GM18861 (cell line): ENCODE data around the gene NCL.
"Not testable (repeated sequence)": the region's sequence is repeated elsewhere in the genome, so short reads cannot be mapped to it uniquely, and the experiment has no call there.

Source experiments
- ATAC-seq: cut with Tn5 transposase; IDR thresholded peaks from one replicate; pipeline ENCODE4 v1.9.1; 2021; ENCODE audit not compliant: unreplicated experiment

NCL gene

DNA sequence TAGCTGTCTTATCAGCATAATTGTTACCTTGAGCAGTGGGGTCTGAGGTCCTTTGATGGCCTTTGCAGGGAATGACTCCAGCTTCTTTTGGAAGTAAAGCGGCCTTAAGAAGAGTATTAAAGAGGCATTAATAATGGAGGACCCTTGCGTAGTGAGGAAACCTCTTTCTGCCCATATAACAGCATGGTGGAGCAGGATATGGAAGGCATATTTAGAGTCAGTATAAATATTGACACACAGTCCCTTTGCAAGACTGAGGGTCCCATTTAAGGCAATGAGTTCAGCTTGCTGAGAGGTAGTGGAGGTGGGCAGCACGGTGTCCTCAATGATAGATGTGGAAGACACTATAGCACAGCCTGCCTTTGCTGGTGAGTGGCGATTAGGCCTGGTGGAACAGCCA, 32.7 kb downstream of the NCL start:
- ATAC-seq, result no peak

GRCh38 chr2:231430437-231430836, 33.8 kb downstream of the NCL start:
- ATAC-seq, result not testable (repeated sequence)

DNA sequence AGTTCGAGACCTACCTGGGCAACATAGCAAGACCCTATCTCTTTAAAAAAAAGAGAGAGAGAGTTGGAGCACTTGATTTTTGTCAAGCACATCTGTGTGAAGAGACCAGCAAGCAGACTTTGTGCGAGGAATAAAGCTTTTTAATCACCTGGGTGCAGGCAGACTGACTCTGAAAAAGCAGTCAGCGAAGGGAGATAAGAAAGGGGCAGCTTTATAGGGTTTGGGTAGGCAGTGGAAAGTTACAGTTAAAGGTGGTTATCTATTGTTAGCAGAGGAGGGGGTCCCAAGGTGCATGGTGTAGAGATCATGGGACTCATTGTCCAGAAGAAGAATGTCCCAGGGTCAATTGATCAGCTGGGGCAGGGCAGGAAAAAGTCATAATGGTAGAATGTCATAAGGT, 34.4 kb downstream of the NCL start:
- no peak for ATAC-seq

GRCh38 chr2:231429152-231429551, 35.1 kb downstream of the NCL start:
- ATAC-seq, result no peak

GRCh38 chr2:231427116-231427515, 37.2 kb downstream of the NCL start:
- no peak for ATAC-seq

DNA sequence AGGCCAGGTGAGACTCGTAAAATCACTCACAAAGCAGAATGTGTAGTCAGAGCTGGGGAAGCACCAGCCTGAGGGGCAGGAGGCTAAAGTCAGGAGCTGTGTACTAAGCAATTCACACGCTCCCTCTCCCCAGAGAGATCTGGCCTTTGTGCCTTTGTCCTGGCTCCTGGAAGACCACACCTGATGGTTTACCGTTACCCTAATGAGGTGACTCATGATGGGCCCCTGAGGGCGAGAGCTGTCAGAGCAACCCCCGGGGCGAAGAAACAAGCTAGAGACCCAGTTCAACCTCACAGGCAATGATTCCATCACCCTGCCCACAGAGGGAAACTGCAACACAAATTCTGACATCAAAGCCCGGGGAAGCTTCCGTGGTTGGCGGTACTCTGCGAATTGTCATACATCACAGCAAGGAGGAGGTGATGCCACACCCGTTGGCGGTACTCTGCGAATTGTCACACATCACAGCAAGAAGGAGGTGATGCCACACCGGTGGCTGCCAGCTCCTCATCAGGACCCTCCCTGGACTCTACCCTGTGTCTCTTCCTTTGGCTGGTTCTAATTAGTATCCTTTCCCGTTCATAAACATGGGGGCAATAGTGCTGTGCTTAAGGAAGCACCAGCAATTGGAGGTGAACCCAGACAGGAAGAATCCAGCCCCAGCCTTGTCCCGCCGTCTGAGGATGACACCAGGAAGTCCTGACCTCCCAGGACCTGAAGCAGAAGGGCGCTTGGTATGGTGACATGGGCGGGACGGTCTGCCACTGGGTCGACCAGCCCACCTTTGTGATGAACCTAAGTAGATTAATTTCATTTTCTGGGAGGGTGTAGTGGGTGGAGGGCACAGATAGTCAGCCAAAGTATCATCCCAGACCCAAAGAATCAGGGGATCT, 38.2 kb downstream of the NCL start:
- no peak for ATAC-seq

DNA sequence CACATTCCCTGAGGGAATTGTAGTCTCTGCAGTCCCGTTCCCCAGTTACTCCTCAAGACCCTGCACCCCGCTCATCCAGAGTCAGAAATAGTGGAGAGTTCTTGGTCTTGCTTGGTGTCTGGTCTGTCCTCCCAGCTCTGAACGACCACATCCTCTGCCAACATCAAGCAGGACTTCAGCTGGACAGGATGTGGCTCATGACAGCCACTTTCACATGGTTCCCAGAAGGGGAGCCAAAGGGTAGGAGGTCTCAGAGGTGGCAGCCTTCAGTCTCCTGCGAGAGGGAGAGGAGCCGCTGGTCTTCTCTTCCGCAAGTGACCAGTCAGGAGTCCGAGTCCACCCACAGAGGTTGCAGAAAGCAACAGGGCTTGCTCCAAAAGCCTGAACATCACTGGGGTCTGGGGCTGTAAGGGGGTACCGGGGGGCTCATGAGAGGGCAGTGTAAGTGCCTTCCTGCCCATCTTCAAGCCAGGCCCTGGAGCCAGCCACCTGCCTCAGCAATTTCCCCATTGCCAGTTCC, 38.9 kb downstream of the NCL start:
- ATAC-seq, result no peak

DNA sequence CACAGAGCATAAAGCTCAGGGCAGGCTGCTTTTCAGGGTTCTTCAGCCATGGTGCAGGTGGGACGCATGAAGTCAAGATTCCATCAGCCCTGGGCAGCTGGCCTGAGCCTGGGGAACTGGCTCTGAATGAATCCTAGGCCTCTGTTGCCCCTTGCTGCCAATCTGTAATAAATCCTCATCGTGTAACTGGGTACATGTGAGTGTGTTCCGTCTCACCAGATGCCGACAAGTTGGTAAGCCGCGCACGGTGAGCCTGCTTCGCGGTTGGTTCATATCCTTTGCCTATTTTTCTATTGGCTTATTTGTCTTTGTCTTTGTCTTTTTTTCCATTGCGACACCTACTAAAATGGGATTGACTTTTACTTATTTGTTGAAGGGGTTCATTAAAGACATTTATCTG, 41.1 kb downstream of the NCL start:
- ATAC-seq, result no peak

DNA sequence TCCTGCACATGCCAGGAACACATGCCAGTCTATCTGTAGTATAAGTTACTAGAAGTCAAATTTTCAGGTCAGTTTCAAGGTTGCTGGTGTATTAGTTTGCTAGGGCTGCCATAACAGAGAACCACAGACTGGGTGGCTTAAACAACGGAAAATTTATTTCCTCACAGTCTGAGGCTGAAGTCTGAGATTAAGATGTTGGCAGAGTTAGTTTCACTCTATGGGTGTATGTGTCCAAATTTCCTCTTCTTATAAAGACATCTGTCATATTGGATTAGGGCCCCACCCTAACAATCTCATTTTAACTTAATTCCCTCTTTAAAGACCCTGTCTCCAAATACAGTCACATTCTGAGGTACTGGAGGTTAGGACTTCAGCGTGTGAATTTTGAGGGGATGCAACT, 42.2 kb downstream of the NCL start:
- ATAC-seq, result no peak

- ATAC-seq, result no peak
These were observed 43.2 kb downstream of the NCL start for GRCh38 chr2:231421051-231421580.

DNA sequence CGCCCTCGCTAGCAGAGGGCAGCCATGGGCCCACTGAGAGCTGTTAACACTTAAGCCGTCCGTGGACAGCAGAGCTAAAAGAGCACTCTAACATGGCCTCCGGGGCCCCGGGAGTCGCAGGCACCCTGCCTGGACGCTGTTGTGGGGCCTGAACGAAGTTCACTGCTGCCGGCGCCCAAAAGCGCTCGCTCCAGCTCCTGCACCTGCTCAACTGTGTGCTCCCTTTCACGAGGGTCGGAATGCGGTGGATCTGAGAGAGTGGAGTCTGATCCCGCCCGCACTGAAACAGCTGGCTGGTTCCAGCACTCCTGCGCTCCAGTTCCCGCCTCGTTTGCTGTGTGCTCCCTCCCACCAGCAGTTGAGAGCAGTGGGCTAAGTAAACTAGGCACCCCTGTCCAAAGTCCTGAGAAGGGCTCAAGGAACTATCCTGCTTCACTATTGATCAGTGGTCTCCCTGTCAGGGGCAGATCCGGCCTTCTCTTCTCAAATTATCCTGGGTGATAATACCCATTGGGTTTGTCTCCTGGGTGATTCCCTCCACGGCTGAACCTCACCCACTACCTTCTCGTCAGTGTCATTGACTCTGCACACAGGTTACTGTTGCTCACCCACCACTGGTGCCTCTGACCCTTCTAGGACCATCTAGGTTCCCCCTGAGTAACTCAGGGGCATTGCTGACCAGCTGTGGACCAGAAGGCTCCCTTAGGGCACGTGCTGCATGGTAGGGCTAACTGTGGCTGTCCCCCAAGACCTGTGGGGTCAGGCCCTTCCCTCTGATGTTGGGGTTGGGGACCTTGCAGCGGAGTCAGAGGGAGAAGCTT, 45.3 kb downstream of the NCL start:
- no peak for ATAC-seq

DNA sequence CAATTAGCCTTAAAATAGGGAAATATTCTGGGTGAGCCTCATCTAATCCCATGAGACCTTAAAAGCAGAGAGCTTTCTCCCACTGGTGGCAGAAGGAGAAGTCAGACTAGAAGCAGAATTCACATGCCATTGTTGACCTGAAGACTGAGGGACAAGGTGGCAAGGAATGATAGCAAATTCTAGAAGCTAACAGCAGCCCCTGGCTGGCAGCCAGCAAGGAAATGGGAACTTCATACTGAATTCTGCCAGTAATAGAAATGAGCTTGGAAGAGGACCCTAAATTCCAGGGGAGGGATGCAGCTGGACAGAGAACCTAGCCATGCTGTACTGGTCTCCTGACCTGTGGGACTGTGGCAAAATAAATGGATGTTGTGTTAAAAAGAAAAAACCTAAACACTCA, 49.3 kb downstream of the NCL start:
- ATAC-seq, result no peak

GRCh38 chr2:231413921-231414476, 50.3 kb downstream of the NCL start:
- no peak for ATAC-seq

- ATAC-seq, result no peak
These were observed 50.8 kb downstream of the NCL start for GRCh38 chr2:231413456-231413855.

GRCh38 chr2:231412618-231412963, 51.7 kb downstream of the NCL start:
- ATAC-seq, result no peak

DNA sequence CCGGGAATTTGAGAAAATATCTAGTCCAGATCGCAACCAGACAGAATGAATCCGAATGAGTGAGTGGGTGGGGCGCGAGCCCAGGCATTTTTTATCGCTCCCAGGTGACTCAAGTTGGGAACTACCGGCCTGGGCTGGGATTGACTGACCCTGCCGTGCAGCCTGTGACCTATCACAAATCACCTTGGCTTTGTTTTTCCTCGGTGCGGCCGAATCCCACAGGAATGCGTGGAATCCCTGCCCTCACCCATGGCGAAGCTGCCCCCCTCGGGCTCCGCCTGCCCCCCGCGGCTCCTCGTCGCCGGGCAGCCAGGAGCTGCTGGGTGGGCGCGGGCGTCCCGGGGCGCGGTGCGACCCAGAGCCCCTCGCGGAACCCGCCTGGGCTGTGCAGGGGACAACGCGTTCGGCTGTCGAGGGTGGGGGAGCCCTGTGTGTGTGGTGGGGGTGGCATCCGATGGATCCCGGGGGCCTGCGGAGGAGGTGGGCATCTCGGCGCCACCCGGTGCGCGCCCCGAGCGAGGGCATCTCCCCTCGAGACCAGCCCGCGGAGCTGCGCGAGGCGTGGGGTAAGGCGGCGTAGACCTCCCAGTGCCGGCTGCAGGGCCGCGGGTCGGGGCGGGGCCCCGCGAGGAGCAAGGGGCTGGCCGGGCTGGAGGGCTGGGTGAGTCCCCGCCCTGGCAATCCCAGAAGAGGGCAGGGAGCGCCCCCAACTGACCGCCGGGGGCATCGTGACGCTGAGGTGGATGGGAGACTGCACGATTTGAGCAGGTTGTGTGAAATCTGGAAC, 52.3 kb downstream of the NCL start:
- peak; percentile 93 for ATAC-seq

DNA sequence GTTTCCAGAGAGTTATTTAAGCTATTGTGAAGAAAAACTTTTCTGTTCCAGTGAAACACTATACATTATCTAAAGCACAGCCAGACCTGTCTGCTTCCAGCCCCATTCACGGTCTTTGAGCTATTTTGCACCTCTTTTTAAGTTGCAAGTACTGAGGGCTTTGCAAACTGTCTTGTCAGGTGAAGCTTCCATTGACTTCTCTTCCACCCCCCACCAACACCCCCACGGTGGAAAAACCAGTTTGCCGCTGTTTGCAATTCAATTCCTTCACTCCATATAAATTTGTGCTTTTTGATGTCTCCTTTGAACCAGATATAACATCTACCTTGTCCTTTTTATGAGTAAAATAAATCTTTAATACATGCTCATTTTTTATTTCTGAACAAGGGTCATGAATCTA, 53.0 kb downstream of the NCL start:
- ATAC-seq, result no peak

DNA sequence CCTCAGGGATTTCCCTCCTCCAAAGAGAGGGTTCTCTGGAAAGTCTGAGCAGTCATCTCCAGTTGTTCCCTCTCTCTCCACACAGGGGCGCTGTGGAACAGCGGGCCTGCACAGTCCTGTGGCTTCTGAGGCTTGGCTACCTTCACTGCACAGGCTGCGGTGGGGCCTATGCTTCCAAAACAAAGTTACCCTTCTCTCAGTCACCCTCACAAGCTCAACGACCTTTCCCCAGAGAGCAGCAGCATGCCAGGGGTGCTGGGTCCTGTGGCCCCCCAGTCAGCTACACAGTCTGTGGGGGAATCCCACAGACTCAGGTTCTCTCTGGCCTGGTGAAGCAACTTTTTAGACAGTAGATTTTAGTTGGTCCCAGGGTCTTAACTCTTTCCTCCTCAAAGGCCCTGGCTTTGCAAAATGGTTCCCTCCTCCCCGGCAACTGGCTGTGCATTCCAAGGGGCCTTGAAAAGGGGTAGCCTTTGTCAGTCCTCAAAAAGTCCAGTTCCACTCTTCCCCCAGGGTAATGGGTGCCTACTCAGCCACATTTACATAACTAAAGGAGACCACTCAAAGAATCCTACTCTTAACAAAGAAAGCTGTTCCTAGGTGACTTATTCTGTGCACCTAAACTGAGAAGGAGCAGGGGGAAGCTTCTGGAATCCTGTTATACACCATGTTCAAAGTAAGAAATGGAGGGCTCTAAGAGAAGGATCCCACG, 53.8 kb downstream of the NCL start:
- no peak for ATAC-seq

DNA sequence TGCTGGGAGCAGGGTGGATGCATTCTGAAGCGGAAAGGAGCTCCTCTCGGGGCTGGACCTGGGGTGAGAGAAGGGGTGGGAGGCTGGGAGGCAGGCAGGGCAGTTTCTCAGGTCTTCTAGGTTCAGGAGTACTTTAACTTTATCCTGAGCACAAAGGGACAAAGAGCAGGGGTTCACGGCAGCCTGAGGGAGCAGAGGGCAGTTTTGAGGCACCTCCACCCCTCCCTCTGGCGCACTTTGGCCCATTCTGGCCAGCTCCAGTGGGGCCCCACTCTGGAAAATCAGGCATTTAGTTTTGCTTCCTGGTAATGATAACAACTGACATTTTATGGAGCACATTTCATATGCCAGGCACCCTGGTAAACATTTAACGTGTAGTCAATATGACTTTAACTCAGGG, 54.5 kb downstream of the NCL start:
- no peak for ATAC-seq

DNA sequence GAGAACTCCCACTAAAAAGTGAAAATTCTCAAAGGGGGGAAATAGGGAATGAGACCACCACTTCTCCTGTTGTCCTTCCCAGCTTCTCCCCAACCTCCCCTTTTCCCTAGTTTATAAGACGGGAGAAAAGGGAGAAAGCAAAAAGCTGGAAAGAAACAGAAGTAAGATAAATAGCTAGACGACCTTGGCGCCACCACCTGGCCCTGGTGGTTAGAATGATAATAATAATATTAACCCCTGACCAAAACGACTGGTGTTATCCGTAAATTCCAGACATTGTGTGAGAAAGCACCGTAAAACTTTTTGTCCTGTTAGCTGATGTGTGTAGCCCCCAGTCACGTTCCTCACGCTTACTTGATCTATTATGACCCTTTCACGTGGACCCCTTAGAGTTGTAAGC, 56.0 kb downstream of the NCL start:
- not testable (repeated sequence) for ATAC-seq
